Measurements from ENCODE around the gene CXCR2. TPM values are rescaled to one million over a fixed set of nuclear protein-coding genes. Genes with fewer than 3 reads are reported as not detected.
A peak's percentile ranks its signal among the peaks of the same experiment; 100 is the strongest.

The CXCR2 gene
- total RNA-seq, 1 donor from 2014 or later: not detected

GRCh38 chr2:218137514-218137913, 11.7 kb downstream of the CXCR2 start:
- H3K27me3 ChIP-seq (ENCODE audit: control insufficient read depth, insufficient read depth, low read length): peaks cover 6% of the 10 kb centered on the region
- no peaks in the 10 kb centered on the region for H3K36me3 ChIP-seq (ENCODE audit: control insufficient read depth, insufficient read depth, low read length)
- no peak for DNase-seq (ENCODE audit: low read depth)
- TF ChIP-seq CTCF (IDR thresholded peaks at IDR 0.05; ENCODE audit: insufficient read depth, low read length, severe bottlenecking): no peak
- no peak overlapping the region for H3K4me3 ChIP-seq (ENCODE audit: low read depth, low read length)
- FAIRE-seq: no peak

- DNase-seq (ENCODE audit: low read depth) (peak; percentile 60), FAIRE-seq (no peak)
These were observed 12.2 kb downstream of the CXCR2 start for GRCh38 chr2:218138047-218138446.

GRCh38 chr2:218145124-218145523, 19.3 kb downstream of the CXCR2 start:
- no peak for DNase-seq (ENCODE audit: low read depth)
- TF ChIP-seq CTCF (IDR thresholded peaks at IDR 0.05; ENCODE audit: insufficient read depth, low read length, severe bottlenecking): no peak
- Histone ChIP-seq H3K36me3 (ENCODE audit: control insufficient read depth, insufficient read depth, low read length) (no peaks in the 10 kb centered on the region), H3K4me3 (ENCODE audit: low read depth, low read length) (no peak overlapping the region), H3K27me3 (ENCODE audit: control insufficient read depth, insufficient read depth, low read length) (peaks cover 4% of the 10 kb centered on the region)
- FAIRE-seq: no peak

More at GRCh38 chr2:218138047-218138446, 12.2 kb downstream of the CXCR2 start:
- Histone ChIP-seq H3K4me3 (ENCODE audit: low read depth, low read length) (no peak overlapping the region), H3K27me3 (ENCODE audit: control insufficient read depth, insufficient read depth, low read length) (peaks cover 8% of the 10 kb centered on the region), H3K36me3 (ENCODE audit: control insufficient read depth, insufficient read depth, low read length) (no peaks in the 10 kb centered on the region)
- no peak for TF ChIP-seq CTCF (IDR thresholded peaks at IDR 0.05; ENCODE audit: insufficient read depth, low read length, severe bottlenecking)

GRCh38 chr2:218146056-218146455, 20.2 kb downstream of the CXCR2 start:
- H3K27me3 ChIP-seq (ENCODE audit: control insufficient read depth, insufficient read depth, low read length): peaks cover 4% of the 10 kb centered on the region
- FAIRE-seq: no peak
- DNase-seq (ENCODE audit: low read depth): no peak
- no peak overlapping the region for H3K4me3 ChIP-seq (ENCODE audit: low read depth, low read length)
- no peaks in the 10 kb centered on the region for H3K36me3 ChIP-seq (ENCODE audit: control insufficient read depth, insufficient read depth, low read length)
- TF ChIP-seq CTCF (IDR thresholded peaks at IDR 0.05; ENCODE audit: insufficient read depth, low read length, severe bottlenecking): no peak

GRCh38 chr2:218149098-218149497, 23.3 kb downstream of the CXCR2 start:
- no peaks in the 10 kb centered on the region for H3K36me3 ChIP-seq (ENCODE audit: control insufficient read depth, insufficient read depth, low read length)
- H3K27me3 ChIP-seq (ENCODE audit: control insufficient read depth, insufficient read depth, low read length): peaks cover 1% of the 10 kb centered on the region
- DNase-seq (ENCODE audit: low read depth): no peak
- no peak overlapping the region for H3K4me3 ChIP-seq (ENCODE audit: low read depth, low read length)
- no peak for FAIRE-seq
- no peak for TF ChIP-seq CTCF (IDR thresholded peaks at IDR 0.05; ENCODE audit: insufficient read depth, low read length, severe bottlenecking)

GRCh38 chr2:218149848-218150440, 24.1 kb downstream of the CXCR2 start:
- no peak for DNase-seq (ENCODE audit: low read depth)
- peak; percentile 79 for FAIRE-seq

More at GRCh38 chr2:218149848-218150440, 24.1 kb downstream of the CXCR2 start:
- TF ChIP-seq CTCF (IDR thresholded peaks at IDR 0.05; ENCODE audit: insufficient read depth, low read length, severe bottlenecking): no peak
- Histone ChIP-seq H3K4me3 (ENCODE audit: low read depth, low read length) (no peak overlapping the region), H3K36me3 (ENCODE audit: control insufficient read depth, insufficient read depth, low read length) (no peaks in the 10 kb centered on the region), H3K27me3 (ENCODE audit: control insufficient read depth, insufficient read depth, low read length) (peaks cover 1% of the 10 kb centered on the region)

Data from bronchial epithelial cell (primary cell).